Measurements from ENCODE around the gene KLF6.

DNA sequence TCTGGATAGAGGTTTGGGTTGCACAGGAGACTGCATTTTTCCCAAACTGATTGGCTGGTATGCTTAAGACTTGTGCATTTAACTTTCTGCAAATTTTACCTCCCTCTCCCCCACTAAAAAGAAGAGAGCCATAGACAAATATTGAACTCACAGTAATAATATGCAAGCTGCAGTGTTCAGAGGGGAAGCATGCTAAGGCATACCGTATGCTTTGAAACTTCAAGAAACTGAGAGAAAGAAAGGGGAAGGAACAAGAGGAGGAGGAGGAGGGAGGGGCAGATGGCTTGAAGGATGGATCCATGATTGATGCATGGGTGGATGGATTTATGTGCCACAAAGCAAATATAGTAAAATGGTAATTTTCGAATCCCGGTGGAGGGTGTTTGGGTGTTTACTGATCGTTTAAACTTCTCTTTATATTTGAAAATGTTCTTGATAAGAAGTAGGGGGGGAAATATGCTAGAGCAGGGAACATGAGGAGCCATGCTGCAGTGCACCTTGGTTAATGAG is 7.8 kb upstream of the KLF6 start:
- TF ChIP-seq CTCF (conservative IDR thresholded peaks at IDR 0.05; ENCODE audit: low read depth, low read length) (no peak), NFE2L2 (IDR thresholded peaks at IDR 0.05; ENCODE audit: low read depth, low read length) (no peak), FOS (IDR thresholded peaks at IDR 0.05; ENCODE audit: low read depth, low read length) (no peak), RCOR1 (IDR thresholded peaks at IDR 0.05; ENCODE audit: insufficient replicate concordance, low read length) (no peak), RFX5 (IDR thresholded peaks at IDR 0.05; ENCODE audit: low read depth, low read length) (no peak), CEBPB (IDR thresholded peaks at IDR 0.05; ENCODE audit: low read depth, low read length) (no peak), RAD21 (IDR thresholded peaks at IDR 0.05; ENCODE audit: low read length) (no peak), ELK1 (IDR thresholded peaks at IDR 0.05; ENCODE audit: borderline replicate concordance, low read depth, low read length) (no peak), MAFK (IDR thresholded peaks at IDR 0.05; ENCODE audit: low read depth, low read length) (no peak), POLR2A (IDR thresholded peaks at IDR 0.05; ENCODE audit: low read depth, low read length) (no peak), CHD1 (IDR thresholded peaks at IDR 0.05; ENCODE audit: low read depth, low read length) (no peak), SMC3 (IDR thresholded peaks at IDR 0.05; ENCODE audit: low read depth, low read length) (no peak)
- TF ChIP-seq, protein P1, sequence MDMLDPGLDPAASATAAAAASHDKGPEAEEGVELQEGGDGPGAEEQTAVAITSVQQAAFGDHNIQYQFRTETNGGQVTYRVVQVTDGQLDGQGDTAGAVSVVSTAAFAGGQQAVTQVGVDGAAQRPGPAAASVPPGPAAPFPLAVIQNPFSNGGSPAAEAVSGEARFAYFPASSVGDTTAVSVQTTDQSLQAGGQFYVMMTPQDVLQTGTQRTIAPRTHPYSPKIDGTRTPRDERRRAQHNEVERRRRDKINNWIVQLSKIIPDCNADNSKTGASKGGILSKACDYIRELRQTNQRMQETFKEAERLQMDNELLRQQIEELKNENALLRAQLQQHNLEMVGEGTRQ (IDR thresholded peaks at IDR 0.05; ENCODE audit: low read depth, low read length): no peak
